Measurements from ENCODE around the gene TRAF5. TPM values are rescaled to one million over a fixed set of nuclear protein-coding genes. Genes with fewer than 3 reads are reported as not detected.

The TRAF5 gene
- total RNA-seq, 1 donor from 2014 or later, result 58.7 TPM

- TF ChIP-seq CTCF (IDR thresholded peaks at IDR 0.05), result no peak
- Mint-ChIP-seq H3K4me1 (ENCODE audit: low read depth) (peaks cover 68% of the 10 kb centered on the region), H3K27ac (ENCODE audit: unreplicated experiment) (no peak overlapping the region), H3K4me3 (ENCODE audit: unreplicated experiment) (peak overlapping the region; percentile 88), H3K27me3 (ENCODE audit: low read depth) (no peaks in the 10 kb centered on the region), H3K9me3 (ENCODE audit: low read depth) (no peaks in the 10 kb centered on the region), H3K36me3 (ENCODE audit: low read depth) (no peaks in the 10 kb centered on the region)
- no peak for DNase-seq (ENCODE audit: low spot score)
These were observed 2.3 kb downstream of the TRAF5 start for GRCh38 chr1:211328866-211329475.

- Mint-ChIP-seq H3K4me3 (ENCODE audit: unreplicated experiment) (no peak overlapping the region), H3K36me3 (ENCODE audit: low read depth) (no peaks in the 10 kb centered on the region), H3K4me1 (ENCODE audit: low read depth) (peaks cover 70% of the 10 kb centered on the region), H3K9me3 (ENCODE audit: low read depth) (no peaks in the 10 kb centered on the region), H3K27ac (ENCODE audit: unreplicated experiment) (peak overlapping the region; percentile 46), H3K27me3 (ENCODE audit: low read depth) (no peaks in the 10 kb centered on the region)
- TF ChIP-seq CTCF (IDR thresholded peaks at IDR 0.05), result no peak
- no peak for DNase-seq (ENCODE audit: low spot score)
These were observed 3.1 kb downstream of the TRAF5 start for GRCh38 chr1:211329764-211330201.

GRCh38 chr1:211330282-211330936 lies 3.8 kb downstream of the TRAF5 start:
- TF ChIP-seq CTCF (IDR thresholded peaks at IDR 0.05), result no peak
- no peak overlapping the region for H3K4me3 Mint-ChIP-seq (ENCODE audit: unreplicated experiment)
- H3K27me3 Mint-ChIP-seq (ENCODE audit: low read depth), result no peaks in the 10 kb centered on the region
- peak overlapping the region; percentile 43 for H3K27ac Mint-ChIP-seq (ENCODE audit: unreplicated experiment)
- DNase-seq (ENCODE audit: low spot score), result no peak
- H3K9me3 Mint-ChIP-seq (ENCODE audit: low read depth), result no peaks in the 10 kb centered on the region
- H3K36me3 Mint-ChIP-seq (ENCODE audit: low read depth), result no peaks in the 10 kb centered on the region
- peaks cover 76% of the 10 kb centered on the region for H3K4me1 Mint-ChIP-seq (ENCODE audit: low read depth)

- Mint-ChIP-seq H3K4me3 (ENCODE audit: unreplicated experiment) (no peak overlapping the region), H3K36me3 (ENCODE audit: low read depth) (no peaks in the 10 kb centered on the region), H3K4me1 (ENCODE audit: low read depth) (peaks cover 78% of the 10 kb centered on the region), H3K27ac (ENCODE audit: unreplicated experiment) (no peak overlapping the region), H3K9me3 (ENCODE audit: low read depth) (no peaks in the 10 kb centered on the region), H3K27me3 (ENCODE audit: low read depth) (no peaks in the 10 kb centered on the region)
- no peak for TF ChIP-seq CTCF (IDR thresholded peaks at IDR 0.05)
- no peak for DNase-seq (ENCODE audit: low spot score)
These were observed 4.5 kb downstream of the TRAF5 start for GRCh38 chr1:211331011-211331709.

- H3K36me3 Mint-ChIP-seq (ENCODE audit: low read depth), result no peaks in the 10 kb centered on the region
- H3K4me1 Mint-ChIP-seq (ENCODE audit: low read depth), result peaks cover 84% of the 10 kb centered on the region
- H3K9me3 Mint-ChIP-seq (ENCODE audit: low read depth), result no peaks in the 10 kb centered on the region
- no peaks in the 10 kb centered on the region for H3K27me3 Mint-ChIP-seq (ENCODE audit: low read depth)
- no peak for TF ChIP-seq CTCF (IDR thresholded peaks at IDR 0.05)
- no peak overlapping the region for H3K4me3 Mint-ChIP-seq (ENCODE audit: unreplicated experiment)
- H3K27ac Mint-ChIP-seq (ENCODE audit: unreplicated experiment), result peak overlapping the region; percentile 81
- DNase-seq (ENCODE audit: low spot score), result no peak
These were observed 5.5 kb downstream of the TRAF5 start for GRCh38 chr1:211332036-211332616.
